HepG2 (cell line): ENCODE results near the gene ZFPM1. TPM values are rescaled to one million over a fixed set of nuclear protein-coding genes. Genes with fewer than 3 reads are reported as not detected.

Experiments
- AGO1 ChIP-seq: fragments of 200-400 bp; formaldehyde crosslinking; IDR thresholded peaks from 2 replicates; pipeline ENCODE4 v1.6.1; 2017; ENCODE audit warnings: mild to moderate bottlenecking, low read depth, low read length, moderate library complexity; ENCODE audit not compliant: poor library complexity, severe bottlenecking
- AGO2 ChIP-seq: fragments of 200-400 bp; formaldehyde crosslinking; optimal IDR thresholded peaks from 2 replicates; pipeline ENCODE3; 2017; ENCODE audit warnings: mild to moderate bottlenecking, low read depth, low read length, moderate library complexity
- BRF2 ChIP-seq: sonication (generic); formaldehyde crosslinking; IDR thresholded peaks from 2 replicates; pipeline ENCODE4 v1.8.1; 2022; ENCODE audit warnings: mild to moderate bottlenecking, missing genetic modification reagents
- FOXO4 ChIP-seq: sonication (generic); formaldehyde crosslinking; conservative IDR thresholded peaks from 2 replicates; pipeline ENCODE4 v1.8.1; 2023; ENCODE audit warnings: missing genetic modification reagents
- HNRNPLL ChIP-seq: fragments of 200-400 bp; formaldehyde crosslinking; IDR thresholded peaks from 2 replicates; pipeline ENCODE4 v1.6.1; 2017; ENCODE audit warnings: mild to moderate bottlenecking, low read depth, low read length; ENCODE audit not compliant: poor library complexity, severe bottlenecking
- SMYD3 ChIP-seq: sonication (generic); formaldehyde crosslinking; IDR thresholded peaks from 2 replicates; pipeline ENCODE4 v1.8.1; 2023; ENCODE audit warnings: mild to moderate bottlenecking, missing genetic modification reagents
- SNAPC5 ChIP-seq: sonication (generic); formaldehyde crosslinking; IDR thresholded peaks from 2 replicates; pipeline ENCODE4 v1.8.1; 2023; ENCODE audit warnings: mild to moderate bottlenecking, missing genetic modification reagents, borderline replicate concordance
- ZMYM4 ChIP-seq: sonication (generic); formaldehyde crosslinking; IDR thresholded peaks from 2 replicates; pipeline ENCODE4 v1.8.1; 2023; ENCODE audit warnings: mild to moderate bottlenecking, missing genetic modification reagents
- ZNF10 ChIP-seq: sonication (generic); formaldehyde crosslinking; IDR thresholded peaks from 2 replicates; pipeline ENCODE4 v1.4.0; 2020; ENCODE audit warnings: mild to moderate bottlenecking, low read depth, missing genetic modification reagents, borderline replicate concordance
- ZNF687 ChIP-seq: sonication (generic); formaldehyde crosslinking; IDR thresholded peaks from 2 replicates; pipeline ENCODE4 v1.5.1; 2020; ENCODE audit warnings: mild to moderate bottlenecking, missing genetic modification reagents, moderate library complexity
- ZNF737 ChIP-seq: sonication (generic); formaldehyde crosslinking; IDR thresholded peaks from 2 replicates; pipeline ENCODE4 v1.5.0; 2020; ENCODE audit warnings: missing genetic modification reagents, mild to moderate bottlenecking, borderline replicate concordance
- polyA plus RNA-seq, 8 experiments: library from polyadenylated mRNA; depleted of rRNA in 3 of 8; stranded (reverse) in 7 of 8; unstranded in 1 of 8; fragments of >200 nt; fragmentation: Illumina TruSeq in 4 of 8; extraction: Trizol in 4 of 8; gene quantifications; 2 replicates each; pipeline versions ENCODE4 v1.2.1 to v1.2.3, GENCODE V29; 2011 to 2016; ENCODE audit warnings: low read depth in 4 of 8, missing spikeins in 1 of 8, mixed read lengths in 1 of 8; ENCODE audit not compliant: insufficient read depth in 1 of 8
- total RNA-seq, 5 experiments: library from RNA; depleted of rRNA; stranded (reverse); fragments of >200 nt; fragmentation: Illumina TruSeq; extraction: Trizol; gene quantifications; 2 replicates each; pipeline ENCODE4 v1.2.3, GENCODE V29; 2016; ENCODE audit warnings: low read depth in 1 of 5

ZFPM1 gene
- total and polyA plus RNA-seq, 2 of the 13 experiments (the other 11 are each of a cell fraction or from before 2014, with no cell fraction given): 1.3 to 3.8 TPM

- TF ChIP-seq ZNF687 (CRISPR knock-in tag) (peak; percentile 35; the same call in 1 of the 2 replicates), SMYD3 (CRISPR knock-in tag) (no peak), ZNF10 (no peak), AGO2 (peak; percentile 96), HNRNPLL (no peak), AGO1 (peak; percentile 35), FOXO4 (CRISPR knock-in tag) (0 out of 2 replicates have a peak, but pooled peaks have one; percentile 12), BRF2 (CRISPR knock-in tag) (no peak), SNAPC5 (CRISPR knock-in tag) (no peak), ZMYM4 (CRISPR knock-in tag) (no peak), ZNF737 (CRISPR knock-in tag) (no peak)
These were observed 82.2 kb downstream of the ZFPM1 start (continued) for GRCh38 chr16:88535191-88535856.
